MV-4-11 (cell line): ENCODE data around the gene PRKCH.
A peak's percentile ranks its signal among the peaks of the same experiment; 100 is the strongest.

Source experiments
- DNase-seq: peaks from one replicate; lab custom pipeline; 2025; lab: John Stamatoyannopoulos, UW

PRKCH gene

GRCh38 chr14:61429316-61429715, 107.9 kb downstream of the PRKCH start:
- DNase-seq: no peak

- no peak for DNase-seq
Observed at GRCh38 chr14:61430066-61430757, 108.8 kb downstream of the PRKCH start.

- DNase-seq: no peak
Observed at GRCh38 chr14:61433169-61433568, 111.8 kb downstream of the PRKCH start.

- DNase-seq: no peak
Observed at GRCh38 chr14:61433828-61434227, 112.4 kb downstream of the PRKCH start.

- no peak for DNase-seq
Observed at GRCh38 chr14:61434311-61434710, 112.9 kb downstream of the PRKCH start.

- DNase-seq: no peak
Observed at GRCh38 chr14:61435563-61436337, 114.4 kb downstream of the PRKCH start.

GRCh38 chr14:61437381-61437780, 116.0 kb downstream of the PRKCH start:
- no peak for DNase-seq

- DNase-seq: no peak
Observed at GRCh38 chr14:61438036-61438435, 116.7 kb downstream of the PRKCH start.

- no peak for DNase-seq
Observed at GRCh38 chr14:61438497-61438859, 117.1 kb downstream of the PRKCH start.

GRCh38 chr14:61438860-61439765, 117.7 kb downstream of the PRKCH start:
- peak; percentile 77 for DNase-seq

GRCh38 chr14:61439779-61440418, 118.5 kb downstream of the PRKCH start:
- no peak for DNase-seq

- DNase-seq: no peak
Observed at GRCh38 chr14:61443481-61443880, 122.1 kb downstream of the PRKCH start.

- peak; percentile 68 for DNase-seq
Observed at GRCh38 chr14:61444215-61444768, 122.9 kb downstream of the PRKCH start.

- no peak for DNase-seq
Observed at GRCh38 chr14:61451491-61451890, 130.1 kb downstream of the PRKCH start.

GRCh38 chr14:61451891-61452400, 130.6 kb downstream of the PRKCH start:
- DNase-seq: no peak

- DNase-seq: no peak
Observed at GRCh38 chr14:61452452-61452851, 131.1 kb downstream of the PRKCH start.

- DNase-seq: no peak
Observed at GRCh38 chr14:61453103-61453767, 131.9 kb downstream of the PRKCH start.

- no peak for DNase-seq
Observed at GRCh38 chr14:61454545-61454944, 133.2 kb downstream of the PRKCH start.

GRCh38 chr14:61455351-61455750, 134.0 kb downstream of the PRKCH start:
- no peak for DNase-seq

GRCh38 chr14:61456720-61457119, 135.3 kb downstream of the PRKCH start:
- DNase-seq: peak; percentile 70

GRCh38 chr14:61458766-61459165, 137.4 kb downstream of the PRKCH start:
- no peak for DNase-seq
